Thyroid gland (tissue), 4 donors: ENCODE data around the gene KCNA10.

Experiments
- POLR2A ChIP-seq, 2 donors: fragments of 450-650 bp; IDR thresholded peaks; one replicate each; pipeline ENCODE4 v1.6.1; 2017; ENCODE audit warnings: antibody characterized with exemption in 2 of 2, mild to moderate bottlenecking in 2 of 2, moderate library complexity in 1 of 2
- TF ChIP-seq, protein P1 (sequence below), 6 experiments: fragments of 200-600 bp in 3 of 6; fragments of 450-650 bp in 3 of 6; sonication (generic) in 3 of 6; IDR thresholded peaks; one replicate each; pipeline ENCODE4 v1.5.1; 2016 to 2019; ENCODE audit warnings: antibody characterized with exemption in 6 of 6, mild to moderate bottlenecking in 2 of 6, inconsistent platforms in 1 of 6, moderate library complexity in 1 of 6

DNA sequence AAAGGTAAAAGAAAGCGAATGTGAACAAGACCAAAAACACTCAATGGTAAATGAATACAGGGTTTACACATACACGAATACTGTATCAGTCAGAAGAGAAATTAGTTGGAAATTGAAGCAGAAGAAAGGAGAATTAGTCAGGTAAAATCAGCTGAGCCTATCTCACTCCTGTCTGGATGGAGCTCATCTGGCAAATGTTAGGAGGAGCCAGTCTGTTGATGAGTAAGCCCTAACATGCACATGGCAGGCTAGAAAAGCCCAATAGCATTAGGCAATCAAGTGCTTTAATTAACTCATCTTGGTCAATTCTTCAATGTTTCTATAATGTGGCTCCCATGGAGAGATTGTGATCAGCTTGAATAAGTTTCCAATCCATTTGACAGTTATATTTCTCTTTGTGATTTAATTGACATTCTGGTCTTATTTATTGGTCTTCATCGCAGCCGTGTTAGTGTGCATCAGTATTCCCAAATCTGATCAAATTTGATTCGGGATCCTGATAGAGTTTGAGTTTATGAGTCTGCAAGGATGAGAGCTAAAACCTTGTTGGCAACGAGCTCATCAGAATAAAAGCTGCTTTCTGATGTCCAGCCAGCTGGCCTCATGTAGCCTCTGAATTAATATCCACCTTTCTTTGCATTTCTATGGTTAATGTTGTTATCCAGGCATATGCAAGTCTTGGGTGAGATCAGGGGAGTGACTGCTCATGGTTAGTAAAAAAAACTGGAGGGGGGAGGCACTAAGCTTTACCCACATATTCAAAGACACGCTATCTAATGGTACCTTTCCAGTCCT, 22.1 kb upstream of the KCNA10 start:
- TF ChIP-seq, protein P1, sequence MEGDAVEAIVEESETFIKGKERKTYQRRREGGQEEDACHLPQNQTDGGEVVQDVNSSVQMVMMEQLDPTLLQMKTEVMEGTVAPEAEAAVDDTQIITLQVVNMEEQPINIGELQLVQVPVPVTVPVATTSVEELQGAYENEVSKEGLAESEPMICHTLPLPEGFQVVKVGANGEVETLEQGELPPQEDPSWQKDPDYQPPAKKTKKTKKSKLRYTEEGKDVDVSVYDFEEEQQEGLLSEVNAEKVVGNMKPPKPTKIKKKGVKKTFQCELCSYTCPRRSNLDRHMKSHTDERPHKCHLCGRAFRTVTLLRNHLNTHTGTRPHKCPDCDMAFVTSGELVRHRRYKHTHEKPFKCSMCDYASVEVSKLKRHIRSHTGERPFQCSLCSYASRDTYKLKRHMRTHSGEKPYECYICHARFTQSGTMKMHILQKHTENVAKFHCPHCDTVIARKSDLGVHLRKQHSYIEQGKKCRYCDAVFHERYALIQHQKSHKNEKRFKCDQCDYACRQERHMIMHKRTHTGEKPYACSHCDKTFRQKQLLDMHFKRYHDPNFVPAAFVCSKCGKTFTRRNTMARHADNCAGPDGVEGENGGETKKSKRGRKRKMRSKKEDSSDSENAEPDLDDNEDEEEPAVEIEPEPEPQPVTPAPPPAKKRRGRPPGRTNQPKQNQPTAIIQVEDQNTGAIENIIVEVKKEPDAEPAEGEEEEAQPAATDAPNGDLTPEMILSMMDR (IDR thresholded peaks at IDR 0.05) = no peak
- TF ChIP-seq POLR2A (IDR thresholded peaks at IDR 0.05) = no peak
